Adrenal gland (tissue), 12 donors: ENCODE results near the gene CDKL2. TPM values are rescaled to one million over a fixed set of nuclear protein-coding genes. Genes with fewer than 3 reads are reported as not detected.

Experiments used
- DNase-seq, 7 donors: peaks; one replicate each; pipeline ENCODE4 v3.0.0-alpha.2; 2019 to 2020
- H3K27ac ChIP-seq, 5 donors: fragments of 200-600 bp; sonication (generic) in 4 of 5; 1 replicate in 3 of 5; 2 replicates in 2 of 5; pipeline versions ENCODE4 v1.5.1 to v1.8.0; 2016 to 2020; ENCODE audit warnings: mild to moderate bottlenecking in 1 of 5
- H3K27me3 ChIP-seq: fragments of 200-600 bp; 2 replicates; pipeline ENCODE4 v1.8.0; 2021
- H3K36me3 ChIP-seq, 2 donors: fragments of 200-600 bp; replicated peaks in 1 of 2; 1 replicate in 1 of 2; 2 replicates in 1 of 2; pipeline versions ENCODE4 v1.5.1 to v1.8.0; 2018 to 2022
- H3K4me1 ChIP-seq, 2 donors: fragments of 200-600 bp; replicated peaks in 1 of 2; 1 replicate in 1 of 2; 2 replicates in 1 of 2; pipeline versions ENCODE4 v1.5.1 to v1.8.0; 2018 to 2021
- H3K4me3 ChIP-seq, 4 donors: fragments of 200-600 bp; sonication (generic) in 3 of 4; one replicate each; pipeline ENCODE4 v1.5.1; 2016 to 2018
- H3K9me3 ChIP-seq, 3 donors: fragments of 200-600 bp; sonication (generic) in 1 of 3; replicated peaks in 1 of 3; 1 replicate in 2 of 3; 2 replicates in 1 of 3; pipeline versions ENCODE4 v1.5.1 to v1.8.0; 2016 to 2021
- POLR2A ChIP-seq, 2 donors: fragments of 450-650 bp; IDR thresholded peaks; one replicate each; pipeline ENCODE4 v1.6.1; 2017; ENCODE audit warnings: antibody characterized with exemption in 2 of 2, mild to moderate bottlenecking in 2 of 2, moderate library complexity in 1 of 2
- WGBS, 4 donors: extraction: QIAGEN DNeasy Blood & Tissue Kit in 2 of 4; methylation state at CpG; one replicate each; pipeline versions ENCODE4 v1.1.5 to v1.1.7; 2013 to 2017; 5-methylcytosine and 5-hydroxymethylcytosine counted together
- intact Hi-C, 2 donors: fragments of 100-400 bp; cut with DNase I; formaldehyde crosslinking; loops; one replicate each; pipeline versions ENCODE4 v1.14.1 to v1.15.0; 2022 to 2023
- polyA plus RNA-seq, 3 donors: library from polyadenylated mRNA; stranded (reverse); fragments of 200-250 nt in 2 of 3; fragments of 350-450 nt in 1 of 3; fragmentation: Illumina TruSeq in 1 of 3; extraction: RNeasy Lipid Tissue Mini Kit (QIAGEN cat#74804) in 1 of 3; gene quantifications; one replicate each; pipeline ENCODE4 v1.2.3, GENCODE V29; 2013 to 2014
- total RNA-seq, 9 donors: library from RNA; depleted of rRNA in 4 of 9; stranded (reverse); fragments of >200 nt in 4 of 9; fragments of 120-200 nt in 1 of 9; fragmentation: NEBNext Ultra II Directional in 1 of 9; extraction: Animal tissue kit (Norgen Biotek cat#: 25700) in 1 of 9; gene quantifications; one replicate each; pipeline versions ENCODE4 v1.1.0 to v1.2.4, GENCODE V29; 2013 to 2023
- TF ChIP-seq, protein P1 (sequence below), 6 experiments: fragments of 450-650 bp in 4 of 6; fragments of 200-600 bp in 2 of 6; sonication (generic) in 1 of 6; IDR thresholded peaks; 1 replicate in 5 of 6; 2 replicates in 1 of 6; pipeline versions ENCODE4 v1.5.1 to v1.8.0; 2016 to 2021; ENCODE audit warnings: antibody characterized with exemption in 6 of 6, mild to moderate bottlenecking in 2 of 6, moderate library complexity in 1 of 6
- donor health status: healthy with polysubstance abuse.
- donor health status: Bipolar disorder and iron deficiency.
- donor health status: DM: yes; HTN: yes; CAD: no.
- donor health status: DM: no; HTN: no; CAD: no.
- donor health status: DM: no; HTN: no; CAD: no.
- donor health status: DM: yes; HTN: yes; CAD: no.

Gene CDKL2
- total and polyA plus RNA-seq, 12 donors, result 0.13 to 1.8 (median 0.60) TPM

GRCh38 chr4:75655562-75655961, 25.2 kb upstream of the CDKL2 start:
- Histone ChIP-seq H3K27me3 (no peaks in the 10 kb centered on the region), H3K36me3 (peaks cover 0 to 68% of the 10 kb centered on the region in 2 donors), H3K4me3 (no peak overlapping the region), H3K4me1 (no peaks in the 10 kb centered on the region), H3K27ac (no peak overlapping the region), H3K9me3 (no peaks in the 10 kb centered on the region)
- DNase-seq, result no peak
- TF ChIP-seq, protein P1, sequence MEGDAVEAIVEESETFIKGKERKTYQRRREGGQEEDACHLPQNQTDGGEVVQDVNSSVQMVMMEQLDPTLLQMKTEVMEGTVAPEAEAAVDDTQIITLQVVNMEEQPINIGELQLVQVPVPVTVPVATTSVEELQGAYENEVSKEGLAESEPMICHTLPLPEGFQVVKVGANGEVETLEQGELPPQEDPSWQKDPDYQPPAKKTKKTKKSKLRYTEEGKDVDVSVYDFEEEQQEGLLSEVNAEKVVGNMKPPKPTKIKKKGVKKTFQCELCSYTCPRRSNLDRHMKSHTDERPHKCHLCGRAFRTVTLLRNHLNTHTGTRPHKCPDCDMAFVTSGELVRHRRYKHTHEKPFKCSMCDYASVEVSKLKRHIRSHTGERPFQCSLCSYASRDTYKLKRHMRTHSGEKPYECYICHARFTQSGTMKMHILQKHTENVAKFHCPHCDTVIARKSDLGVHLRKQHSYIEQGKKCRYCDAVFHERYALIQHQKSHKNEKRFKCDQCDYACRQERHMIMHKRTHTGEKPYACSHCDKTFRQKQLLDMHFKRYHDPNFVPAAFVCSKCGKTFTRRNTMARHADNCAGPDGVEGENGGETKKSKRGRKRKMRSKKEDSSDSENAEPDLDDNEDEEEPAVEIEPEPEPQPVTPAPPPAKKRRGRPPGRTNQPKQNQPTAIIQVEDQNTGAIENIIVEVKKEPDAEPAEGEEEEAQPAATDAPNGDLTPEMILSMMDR (IDR thresholded peaks at IDR 0.05), result no peak
- TF ChIP-seq POLR2A (IDR thresholded peaks at IDR 0.05), result no peak
- WGBS, 4 donors, result 80 to 84% (median 81%) methylated on average over 2 of the region's 2 CpGs
- intact Hi-C loops, result no loop called here

GRCh38 chr4:75654905-75655304, 24.6 kb upstream of the CDKL2 start:
- 75 to 90% (median 87%) methylated on average over 1 of the region's 1 CpG for WGBS, 4 donors
- peaks cover 0 to 70% of the 10 kb centered on the region in 2 donors for H3K36me3 ChIP-seq
- no peak overlapping the region for H3K27ac ChIP-seq
- no peaks in the 10 kb centered on the region for H3K9me3 ChIP-seq
- no peaks in the 10 kb centered on the region for H3K27me3 ChIP-seq
- no peak overlapping the region for H3K4me3 ChIP-seq
- DNase-seq, result no peak
- TF ChIP-seq, protein P1 (IDR thresholded peaks at IDR 0.05), result no peak
- TF ChIP-seq POLR2A (IDR thresholded peaks at IDR 0.05), result no peak
- H3K4me1 ChIP-seq, result no peaks in the 10 kb centered on the region
- intact Hi-C loops, result loop anchor here in 1 of 2 donors (5.0 kb wide), 1 partner anchor 192 kb away; no protein-coding TSS in a partner anchor

GRCh38 chr4:75653845-75654503, 23.6 kb upstream of the CDKL2 start:
- Histone ChIP-seq H3K36me3 (peaks cover 0 to 71% of the 10 kb centered on the region in 2 donors), H3K4me1 (no peaks in the 10 kb centered on the region), H3K4me3 (no peak overlapping the region), H3K27ac (no peak overlapping the region), H3K27me3 (no peaks in the 10 kb centered on the region), H3K9me3 (no peaks in the 10 kb centered on the region)
- DNase-seq, result peak in 1 of 7 donors; percentile 9
- TF ChIP-seq POLR2A (IDR thresholded peaks at IDR 0.05), result no peak
- TF ChIP-seq, protein P1 (IDR thresholded peaks at IDR 0.05), result peak; percentile 26 to 46 (median 42)
- intact Hi-C loops, result loop anchor here in 1 of 2 donors (5.0 kb wide), 1 partner anchor 193 kb away; no protein-coding TSS in a partner anchor
- 72 to 87% (median 79%) methylated on average over 2 of the region's 2 CpGs for WGBS, 4 donors

GRCh38 chr4:75644095-75644494, 13.8 kb upstream of the CDKL2 start:
- no peaks in the 10 kb centered on the region for H3K9me3 ChIP-seq
- H3K27me3 ChIP-seq, result no peaks in the 10 kb centered on the region
- H3K4me3 ChIP-seq, result no peak overlapping the region
- intact Hi-C loops, result no loop called here
- H3K36me3 ChIP-seq, result peaks cover 5 to 50% of the 10 kb centered on the region in 2 donors
- DNase-seq, result no peak
- no peak overlapping the region for H3K27ac ChIP-seq
- TF ChIP-seq, protein P1 (IDR thresholded peaks at IDR 0.05), result no peak
- H3K4me1 ChIP-seq, result no peaks in the 10 kb centered on the region
- WGBS, 4 donors, result 69 to 79% (median 79%) methylated on average over 4 of the region's 4 CpGs
